Liver (tissue), 9 donors: ENCODE data around the gene COMP. TPM values are rescaled to one million over a fixed set of nuclear protein-coding genes. Genes with fewer than 3 reads are reported as not detected.

Experiments
- DNase-seq: peaks from one replicate; pipeline ENCODE4 v3.0.0-alpha.2; 2017; ENCODE audit warnings: low spot score
- H3K27ac ChIP-seq, 2 donors: one replicate each; pipeline ENCODE4 v1.7.0; 2013; ENCODE audit warnings: inconsistent platforms in 2 of 2, low read length in 2 of 2, control low read depth in 1 of 2, low read depth in 1 of 2, mild to moderate bottlenecking in 1 of 2
- H3K27me3 ChIP-seq, 4 donors: one replicate each; pipeline versions ENCODE4 v1.6.1 to v1.7.0; 2013; ENCODE audit warnings: low read length in 3 of 4, inconsistent platforms in 1 of 4, mild to moderate bottlenecking in 1 of 4, moderate library complexity in 1 of 4; ENCODE audit not compliant: control insufficient read depth in 4 of 4, insufficient read depth in 4 of 4
- H3K36me3 ChIP-seq, 4 donors: one replicate each; pipeline versions ENCODE4 v1.6.1 to v1.7.0; 2013; ENCODE audit warnings: low read length in 3 of 4, mild to moderate bottlenecking in 3 of 4, low read depth in 1 of 4, moderate library complexity in 1 of 4; ENCODE audit not compliant: control insufficient read depth in 4 of 4, insufficient read depth in 3 of 4
- H3K4me1 ChIP-seq, 4 donors: one replicate each; pipeline versions ENCODE4 v1.6.1 to v1.7.0; 2013; ENCODE audit warnings: low read length in 3 of 4, mild to moderate bottlenecking in 3 of 4, moderate library complexity in 1 of 4; ENCODE audit not compliant: control insufficient read depth in 4 of 4, insufficient read depth in 4 of 4
- H3K4me3 ChIP-seq, 3 donors: one replicate each; pipeline versions ENCODE4 v1.6.1 to v1.7.0; 2013; ENCODE audit warnings: low read length in 3 of 3, control low read depth in 1 of 3, low read depth in 1 of 3, mild to moderate bottlenecking in 1 of 3
- H3K9ac ChIP-seq, 2 donors: one replicate each; pipeline ENCODE4 v1.7.0; 2013; ENCODE audit warnings: low read length in 2 of 2, mild to moderate bottlenecking in 2 of 2, moderate library complexity in 2 of 2, control low read depth in 1 of 2, low read depth in 1 of 2
- H3K9me3 ChIP-seq, 4 donors: one replicate each; pipeline versions ENCODE4 v1.6.1 to v1.7.0; 2013; ENCODE audit warnings: low read length in 3 of 4; ENCODE audit not compliant: control insufficient read depth in 4 of 4
- EGR1 ChIP-seq, 2 donors: IDR thresholded peaks; 2 replicates each; pipeline ENCODE4 v1.6.1; 2016 to 2018; ENCODE audit warnings: antibody characterized with exemption in 2 of 2, low read depth in 2 of 2
- FOXA1 ChIP-seq: IDR thresholded peaks from 2 replicates; pipeline ENCODE4 v1.6.1; 2016; ENCODE audit warnings: antibody characterized with exemption
- FOXA2 ChIP-seq: IDR thresholded peaks from 2 replicates; pipeline ENCODE4 v1.6.1; 2016; ENCODE audit warnings: antibody characterized with exemption
- HNF4A ChIP-seq, 2 donors: conservative IDR thresholded peaks; 2 replicates each; pipeline ENCODE4 v1.6.1; 2016; ENCODE audit warnings: antibody characterized with exemption in 2 of 2, mild to moderate bottlenecking in 2 of 2
- NR2F2 ChIP-seq: IDR thresholded peaks from 2 replicates; pipeline ENCODE4 v1.6.1; 2016; ENCODE audit warnings: antibody characterized with exemption
- RAD21 ChIP-seq, 2 donors: IDR thresholded peaks; 2 replicates each; pipeline ENCODE4 v1.6.1; 2016; ENCODE audit warnings: antibody characterized with exemption in 2 of 2, mild to moderate bottlenecking in 2 of 2
- RXRA ChIP-seq, 2 donors: IDR thresholded peaks; 2 replicates each; pipeline ENCODE4 v1.6.1; 2017 to 2018; ENCODE audit warnings: antibody characterized with exemption in 2 of 2, mild to moderate bottlenecking in 1 of 2
- SP1 ChIP-seq: IDR thresholded peaks from 2 replicates; pipeline ENCODE4 v1.6.1; 2018; ENCODE audit warnings: antibody characterized with exemption, mild to moderate bottlenecking
- TAF1 ChIP-seq: conservative IDR thresholded peaks from 2 replicates; pipeline ENCODE4 v1.6.1; 2016; ENCODE audit warnings: antibody characterized with exemption, mild to moderate bottlenecking
- YY1 ChIP-seq: IDR thresholded peaks from 2 replicates; pipeline ENCODE4 v1.6.1; 2016; ENCODE audit warnings: antibody characterized with exemption, mild to moderate bottlenecking
- WGBS: extraction: QIAGEN DNeasy Blood & Tissue Kit; methylation state at CpG from one replicate; pipeline ENCODE4 v1.1.7; 2013; 5-methylcytosine and 5-hydroxymethylcytosine counted together
- polyA plus RNA-seq, 2 donors: library from polyadenylated mRNA; stranded (reverse) in 1 of 2; unstranded in 1 of 2; fragments of 200-250 nt in 1 of 2; fragments of >200 nt in 1 of 2; fragmentation: Nextera tagmentation in 1 of 2; extraction: Ambion mirVana in 1 of 2; gene quantifications; one replicate each; pipeline versions ENCODE4 v1.2.1 to v1.2.3, GENCODE V29; 2013 to 2015
- total RNA-seq, 2 donors: library from RNA; depleted of rRNA; stranded (reverse); fragments of >200 nt; gene quantifications; one replicate each; pipeline ENCODE4 v1.2.3, GENCODE V29; 2014
- TF ChIP-seq, protein P1 (sequence below): IDR thresholded peaks from 2 replicates; pipeline ENCODE4 v1.6.1; 2016; ENCODE audit warnings: antibody characterized with exemption, mild to moderate bottlenecking
- TF ChIP-seq, protein P2 (sequence below): IDR thresholded peaks from 2 replicates; pipeline ENCODE4 v1.6.1; 2016; ENCODE audit warnings: antibody characterized with exemption
- TF ChIP-seq, protein P3 (sequence below): IDR thresholded peaks from 2 replicates; pipeline ENCODE4 v1.6.1; 2016; ENCODE audit warnings: antibody characterized with exemption
- TF ChIP-seq, protein P4 (sequence below): IDR thresholded peaks from 2 replicates; pipeline ENCODE4 v1.6.1; 2016; ENCODE audit warnings: antibody characterized with exemption
- donor health status: healthy.
- donor health status: healthy.
- donor health status: healthy.
- donor health status: healthy.
- donor health status: healthy.

COMP gene
- total and polyA plus RNA-seq, 4 donors = 0.03 to 0.17 TPM; not detected in 2

DNA sequence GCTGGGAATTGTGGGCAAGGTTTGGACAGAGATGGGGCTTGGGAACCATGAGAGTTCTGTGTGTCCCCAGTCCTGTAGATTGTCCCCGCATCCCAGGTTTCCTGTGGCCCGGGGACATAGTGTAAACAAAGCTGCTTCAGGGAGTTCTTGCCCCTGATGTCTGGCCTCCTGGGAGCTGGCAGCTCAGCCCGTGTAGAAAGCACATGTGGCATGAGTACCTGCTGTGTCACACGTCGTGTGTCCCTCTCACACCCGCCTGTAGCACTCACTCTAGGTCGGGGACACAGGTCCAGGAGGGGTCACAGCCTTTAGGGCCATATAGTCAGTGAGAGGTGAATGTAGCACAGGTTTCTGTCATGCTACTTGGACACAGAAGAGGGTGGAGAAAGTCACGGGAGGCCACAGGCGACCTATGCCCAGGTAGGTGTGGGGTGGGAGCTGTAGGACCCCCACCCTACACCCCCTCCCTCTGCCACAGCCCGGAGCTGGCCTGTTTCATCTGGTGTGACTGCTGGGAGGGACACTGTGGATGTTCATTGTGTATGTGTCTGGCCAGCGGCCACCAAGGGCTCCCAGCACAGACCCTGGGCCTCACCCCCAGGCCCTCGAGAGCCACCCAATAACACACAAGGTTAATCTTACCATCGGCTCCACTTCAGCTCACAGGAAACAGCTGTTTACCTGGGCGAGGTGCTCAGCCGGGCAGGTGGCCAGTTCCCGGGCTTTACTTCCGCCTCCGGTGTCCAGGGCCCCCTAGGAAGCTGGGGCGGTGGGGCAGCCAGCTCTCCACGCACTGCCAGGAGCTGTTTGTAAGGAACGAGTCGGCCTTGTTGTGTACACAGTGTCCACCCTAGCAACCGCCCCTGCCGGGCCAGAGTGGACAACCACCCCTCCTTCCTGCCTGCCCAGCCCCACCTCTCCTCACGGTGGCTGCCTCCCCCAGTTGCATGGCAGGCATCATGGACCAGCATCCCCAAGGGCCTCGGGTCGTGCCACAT, 49.7 kb downstream of the COMP start:
- TF ChIP-seq, protein P1, sequence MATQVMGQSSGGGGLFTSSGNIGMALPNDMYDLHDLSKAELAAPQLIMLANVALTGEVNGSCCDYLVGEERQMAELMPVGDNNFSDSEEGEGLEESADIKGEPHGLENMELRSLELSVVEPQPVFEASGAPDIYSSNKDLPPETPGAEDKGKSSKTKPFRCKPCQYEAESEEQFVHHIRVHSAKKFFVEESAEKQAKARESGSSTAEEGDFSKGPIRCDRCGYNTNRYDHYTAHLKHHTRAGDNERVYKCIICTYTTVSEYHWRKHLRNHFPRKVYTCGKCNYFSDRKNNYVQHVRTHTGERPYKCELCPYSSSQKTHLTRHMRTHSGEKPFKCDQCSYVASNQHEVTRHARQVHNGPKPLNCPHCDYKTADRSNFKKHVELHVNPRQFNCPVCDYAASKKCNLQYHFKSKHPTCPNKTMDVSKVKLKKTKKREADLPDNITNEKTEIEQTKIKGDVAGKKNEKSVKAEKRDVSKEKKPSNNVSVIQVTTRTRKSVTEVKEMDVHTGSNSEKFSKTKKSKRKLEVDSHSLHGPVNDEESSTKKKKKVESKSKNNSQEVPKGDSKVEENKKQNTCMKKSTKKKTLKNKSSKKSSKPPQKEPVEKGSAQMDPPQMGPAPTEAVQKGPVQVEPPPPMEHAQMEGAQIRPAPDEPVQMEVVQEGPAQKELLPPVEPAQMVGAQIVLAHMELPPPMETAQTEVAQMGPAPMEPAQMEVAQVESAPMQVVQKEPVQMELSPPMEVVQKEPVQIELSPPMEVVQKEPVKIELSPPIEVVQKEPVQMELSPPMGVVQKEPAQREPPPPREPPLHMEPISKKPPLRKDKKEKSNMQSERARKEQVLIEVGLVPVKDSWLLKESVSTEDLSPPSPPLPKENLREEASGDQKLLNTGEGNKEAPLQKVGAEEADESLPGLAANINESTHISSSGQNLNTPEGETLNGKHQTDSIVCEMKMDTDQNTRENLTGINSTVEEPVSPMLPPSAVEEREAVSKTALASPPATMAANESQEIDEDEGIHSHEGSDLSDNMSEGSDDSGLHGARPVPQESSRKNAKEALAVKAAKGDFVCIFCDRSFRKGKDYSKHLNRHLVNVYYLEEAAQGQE = no peak
- no peak for TF ChIP-seq NR2F2
- TF ChIP-seq RAD21 (IDR thresholded peaks at IDR 0.05) = no peak
- TF ChIP-seq, protein P2, sequence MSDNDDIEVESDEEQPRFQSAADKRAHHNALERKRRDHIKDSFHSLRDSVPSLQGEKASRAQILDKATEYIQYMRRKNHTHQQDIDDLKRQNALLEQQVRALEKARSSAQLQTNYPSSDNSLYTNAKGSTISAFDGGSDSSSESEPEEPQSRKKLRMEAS = no peak
- TF ChIP-seq SP1 = no peak
- TF ChIP-seq FOXA1 = no peak
- TF ChIP-seq, protein P3, sequence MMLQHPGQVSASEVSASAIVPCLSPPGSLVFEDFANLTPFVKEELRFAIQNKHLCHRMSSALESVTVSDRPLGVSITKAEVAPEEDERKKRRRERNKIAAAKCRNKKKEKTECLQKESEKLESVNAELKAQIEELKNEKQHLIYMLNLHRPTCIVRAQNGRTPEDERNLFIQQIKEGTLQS = no peak
- TF ChIP-seq HNF4A (conservative IDR thresholded peaks at IDR 0.05) = no peak
- TF ChIP-seq RXRA (IDR thresholded peaks at IDR 0.05) = no peak
- TF ChIP-seq TAF1 = no peak
- TF ChIP-seq, protein P4, sequence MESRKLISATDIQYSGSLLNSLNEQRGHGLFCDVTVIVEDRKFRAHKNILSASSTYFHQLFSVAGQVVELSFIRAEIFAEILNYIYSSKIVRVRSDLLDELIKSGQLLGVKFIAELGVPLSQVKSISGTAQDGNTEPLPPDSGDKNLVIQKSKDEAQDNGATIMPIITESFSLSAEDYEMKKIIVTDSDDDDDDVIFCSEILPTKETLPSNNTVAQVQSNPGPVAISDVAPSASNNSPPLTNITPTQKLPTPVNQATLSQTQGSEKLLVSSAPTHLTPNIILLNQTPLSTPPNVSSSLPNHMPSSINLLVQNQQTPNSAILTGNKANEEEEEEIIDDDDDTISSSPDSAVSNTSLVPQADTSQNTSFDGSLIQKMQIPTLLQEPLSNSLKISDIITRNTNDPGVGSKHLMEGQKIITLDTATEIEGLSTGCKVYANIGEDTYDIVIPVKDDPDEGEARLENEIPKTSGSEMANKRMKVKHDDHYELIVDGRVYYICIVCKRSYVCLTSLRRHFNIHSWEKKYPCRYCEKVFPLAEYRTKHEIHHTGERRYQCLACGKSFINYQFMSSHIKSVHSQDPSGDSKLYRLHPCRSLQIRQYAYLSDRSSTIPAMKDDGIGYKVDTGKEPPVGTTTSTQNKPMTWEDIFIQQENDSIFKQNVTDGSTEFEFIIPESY = no peak
- TF ChIP-seq EGR1 (IDR thresholded peaks at IDR 0.05; ENCODE audit: low read depth in 2 of 2) = no peak
- TF ChIP-seq FOXA2 = no peak
- WGBS = 75% methylated on average over 27 of the region's 27 CpGs
- Histone ChIP-seq H3K36me3 (no peaks in the 10 kb centered on the region), H3K4me3 (no peak overlapping the region), H3K27me3 (no peaks in the 10 kb centered on the region), H3K9me3 (no peaks in the 10 kb centered on the region), H3K4me1 (peaks cover 3 to 12% (median 8%) of the 10 kb centered on the region in 4 donors), H3K9ac (no peak overlapping the region), H3K27ac (no peak overlapping the region)
- DNase-seq = peak; percentile 48

DNA sequence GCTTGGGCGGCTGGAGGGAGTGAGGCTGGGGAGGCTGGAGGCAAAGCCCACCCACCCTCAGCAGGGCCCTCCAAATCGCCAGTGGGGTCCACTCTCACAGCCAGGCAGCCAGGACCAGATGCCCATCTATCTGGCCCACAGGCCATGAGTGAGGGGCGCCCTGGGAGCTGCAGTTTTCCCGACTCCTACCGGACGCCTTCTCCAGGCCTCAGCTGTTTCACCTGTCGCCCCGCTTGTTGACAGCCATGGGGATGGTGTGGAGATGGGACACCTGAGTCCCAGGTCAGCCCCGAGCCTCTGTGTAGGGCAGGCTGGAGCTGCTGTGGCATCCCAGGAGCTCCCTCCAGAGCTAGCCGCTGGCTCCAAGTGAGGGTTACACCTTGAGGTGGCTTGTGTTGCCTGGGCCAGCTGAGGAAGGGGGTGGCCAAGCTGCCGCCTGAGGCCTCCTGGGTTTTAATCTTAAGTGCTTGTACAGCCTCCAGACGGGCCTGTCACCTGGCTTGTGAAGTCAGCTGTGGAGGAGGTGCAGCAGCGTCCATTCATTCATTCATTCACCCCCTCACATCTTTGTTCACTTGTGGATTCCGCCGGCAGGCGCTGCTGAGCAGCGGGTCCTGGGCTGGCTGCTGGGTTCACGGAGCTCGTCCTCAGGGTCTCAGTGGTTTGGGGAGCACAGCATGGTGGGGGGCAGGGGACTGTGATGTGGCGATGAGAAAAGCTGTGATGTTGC, 52.0 kb downstream of the COMP start:
- Histone ChIP-seq H3K27ac (no peak overlapping the region), H3K9me3 (no peaks in the 10 kb centered on the region), H3K9ac (no peak overlapping the region), H3K27me3 (no peaks in the 10 kb centered on the region), H3K36me3 (no peaks in the 10 kb centered on the region), H3K4me1 (peaks cover 3 to 12% (median 8%) of the 10 kb centered on the region in 4 donors), H3K4me3 (no peak overlapping the region)
- TF ChIP-seq FOXA2 (no peak), RAD21 (IDR thresholded peaks at IDR 0.05) (no peak), YY1 (no peak)
- TF ChIP-seq, protein P3 = no peak
- TF ChIP-seq, protein P2 = no peak
- TF ChIP-seq, protein P4 = no peak
- DNase-seq = no peak
- 97% methylated on average over 20 of the region's 20 CpGs for WGBS
